ENCODE data around the gene FAM3C.
"Not testable (repeated sequence)": the region's sequence is repeated elsewhere in the genome, so short reads cannot be mapped to it uniquely, and the experiment has no call there.

The FAM3C gene

DNA sequence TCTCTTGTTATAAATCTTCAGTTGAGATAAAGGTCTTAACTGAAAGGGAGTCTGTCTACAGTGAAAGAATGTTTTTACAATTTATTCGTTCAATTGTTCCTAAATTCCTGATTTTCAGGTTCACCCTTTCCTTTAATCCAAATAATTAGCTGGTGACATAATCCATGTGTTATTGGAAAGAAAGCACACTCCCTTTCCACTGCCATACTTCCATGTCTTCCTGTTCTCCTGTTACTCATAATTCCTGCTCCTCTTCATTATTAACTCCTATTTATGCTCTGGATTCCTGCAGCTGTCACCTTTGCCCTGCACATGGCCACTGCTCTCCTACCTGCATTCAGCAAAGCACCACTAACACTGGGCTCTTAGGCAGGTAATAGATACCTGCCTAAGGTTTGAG, 40.0 kb upstream of the FAM3C start:
- Histone ChIP-seq H3K9ac (ENCODE audit: low read length) (no peak overlapping the region), H3K4me3 (ENCODE audit: low read length) (no peak overlapping the region), H2AFZ (ENCODE audit: low read length) (no peak overlapping the region), H3K27me3 (replicated peaks; ENCODE audit: insufficient read depth, low read length) (no peaks in the 10 kb centered on the region), H3K9me3 (replicated peaks; ENCODE audit: insufficient read depth, low read length) (no peaks in the 10 kb centered on the region), H3F3A (ENCODE audit: insufficient read depth, low read length) (peaks cover 23% of the 10 kb centered on the region), H3K36me3 (replicated peaks; ENCODE audit: insufficient read depth, low read length) (no peaks in the 10 kb centered on the region), H3K4me2 (ENCODE audit: low read depth, low read length) (no peak overlapping the region), H3K4me1 (ENCODE audit: low read length) (peaks cover 40% of the 10 kb centered on the region), H3K9me2 (replicated peaks; ENCODE audit: insufficient read depth, low read length) (no peaks in the 10 kb centered on the region), H3K79me2 (ENCODE audit: low read length) (no peaks in the 10 kb centered on the region), H3K27ac (ENCODE audit: low read length) (no peak overlapping the region), H4K20me1 (ENCODE audit: insufficient read depth, low read length) (no peaks in the 10 kb centered on the region)
- TF ChIP-seq, protein P1, sequence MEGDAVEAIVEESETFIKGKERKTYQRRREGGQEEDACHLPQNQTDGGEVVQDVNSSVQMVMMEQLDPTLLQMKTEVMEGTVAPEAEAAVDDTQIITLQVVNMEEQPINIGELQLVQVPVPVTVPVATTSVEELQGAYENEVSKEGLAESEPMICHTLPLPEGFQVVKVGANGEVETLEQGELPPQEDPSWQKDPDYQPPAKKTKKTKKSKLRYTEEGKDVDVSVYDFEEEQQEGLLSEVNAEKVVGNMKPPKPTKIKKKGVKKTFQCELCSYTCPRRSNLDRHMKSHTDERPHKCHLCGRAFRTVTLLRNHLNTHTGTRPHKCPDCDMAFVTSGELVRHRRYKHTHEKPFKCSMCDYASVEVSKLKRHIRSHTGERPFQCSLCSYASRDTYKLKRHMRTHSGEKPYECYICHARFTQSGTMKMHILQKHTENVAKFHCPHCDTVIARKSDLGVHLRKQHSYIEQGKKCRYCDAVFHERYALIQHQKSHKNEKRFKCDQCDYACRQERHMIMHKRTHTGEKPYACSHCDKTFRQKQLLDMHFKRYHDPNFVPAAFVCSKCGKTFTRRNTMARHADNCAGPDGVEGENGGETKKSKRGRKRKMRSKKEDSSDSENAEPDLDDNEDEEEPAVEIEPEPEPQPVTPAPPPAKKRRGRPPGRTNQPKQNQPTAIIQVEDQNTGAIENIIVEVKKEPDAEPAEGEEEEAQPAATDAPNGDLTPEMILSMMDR (IDR thresholded peaks at IDR 0.05; ENCODE audit: low read length), result no peak
- TF ChIP-seq EZH2phosphoT487 (IDR thresholded peaks at IDR 0.05; ENCODE audit: low read length) (no peak), EZH2 (optimal IDR thresholded peaks at IDR 0.05; ENCODE audit: low read depth, low read length) (no peak)
- DNase-seq, result no peak

DNA sequence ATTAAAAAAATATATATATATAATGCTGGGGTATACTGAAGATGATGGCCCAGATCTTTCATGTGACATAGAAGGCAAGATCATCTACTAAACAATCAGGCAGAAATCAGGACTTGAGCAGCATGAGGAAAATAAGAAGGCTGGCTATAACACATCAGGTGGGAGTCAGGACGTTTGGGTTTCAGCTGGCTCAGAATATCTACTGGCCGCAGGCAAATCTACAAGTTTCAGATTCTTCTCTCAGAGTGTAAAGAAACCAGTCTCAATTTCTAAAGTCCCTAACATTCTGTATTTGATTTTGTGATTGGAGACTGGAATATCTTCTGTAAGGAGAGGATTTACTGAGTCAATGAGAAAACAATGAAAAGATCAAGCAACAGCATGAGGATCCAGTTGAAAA, 37.7 kb upstream of the FAM3C start:
- no peaks in the 10 kb centered on the region for H4K20me1 ChIP-seq (ENCODE audit: insufficient read depth, low read length)
- H2AFZ ChIP-seq (ENCODE audit: low read length), result peak overlapping the region; percentile 26
- peaks cover 23% of the 10 kb centered on the region for H3F3A ChIP-seq (ENCODE audit: insufficient read depth, low read length)
- no peaks in the 10 kb centered on the region for H3K79me2 ChIP-seq (ENCODE audit: low read length)
- H3K9me2 ChIP-seq (replicated peaks; ENCODE audit: insufficient read depth, low read length), result no peaks in the 10 kb centered on the region
- H3K4me3 ChIP-seq (ENCODE audit: low read length), result peak overlapping the region; percentile 1; the same call in 1 of the 2 replicates
- TF ChIP-seq EZH2phosphoT487 (IDR thresholded peaks at IDR 0.05; ENCODE audit: low read length) (no peak), EZH2 (optimal IDR thresholded peaks at IDR 0.05; ENCODE audit: low read depth, low read length) (no peak)
- TF ChIP-seq, protein P1 (IDR thresholded peaks at IDR 0.05; ENCODE audit: low read length), result no peak
- H3K4me2 ChIP-seq (ENCODE audit: low read depth, low read length), result peak overlapping the region; percentile 39
- H3K36me3 ChIP-seq (replicated peaks; ENCODE audit: insufficient read depth, low read length), result no peaks in the 10 kb centered on the region
- H3K4me1 ChIP-seq (ENCODE audit: low read length), result peaks cover 36% of the 10 kb centered on the region
- no peaks in the 10 kb centered on the region for H3K27me3 ChIP-seq (replicated peaks; ENCODE audit: insufficient read depth, low read length)
- DNase-seq, result peak; percentile 78
- H3K27ac ChIP-seq (ENCODE audit: low read length), result peak overlapping the region; percentile 59
- no peaks in the 10 kb centered on the region for H3K9me3 ChIP-seq (replicated peaks; ENCODE audit: insufficient read depth, low read length)
- H3K9ac ChIP-seq (ENCODE audit: low read length), result no peak overlapping the region; the same call in 1 of the 2 replicates

DNA sequence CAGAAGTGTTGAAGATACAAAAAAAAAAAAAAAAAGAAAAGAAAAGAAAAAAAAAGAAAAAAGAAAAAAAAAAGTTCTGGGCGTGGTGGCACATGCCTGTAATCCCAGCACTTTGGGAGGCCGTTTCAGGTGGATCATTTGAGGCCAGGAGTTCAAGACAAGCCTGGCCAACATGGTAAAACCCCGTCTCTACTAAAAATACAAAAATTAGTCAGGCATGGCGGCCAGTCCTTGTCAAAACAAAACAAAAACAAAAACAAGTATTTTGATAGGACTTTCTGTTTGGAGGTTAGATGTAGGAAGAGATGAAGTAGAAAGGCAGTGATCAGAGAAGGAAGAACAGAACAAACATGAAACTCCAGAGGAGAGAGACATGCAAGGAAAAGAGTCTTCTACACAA, 36.4 kb upstream of the FAM3C start:
- not testable (repeated sequence) for H3K4me2 ChIP-seq (ENCODE audit: low read depth, low read length); H3K27ac ChIP-seq (ENCODE audit: low read length); H3K27me3 ChIP-seq (replicated peaks; ENCODE audit: insufficient read depth, low read length); H3K9ac ChIP-seq (ENCODE audit: low read length); H4K20me1 ChIP-seq (ENCODE audit: insufficient read depth, low read length); H3K9me3 ChIP-seq (replicated peaks; ENCODE audit: insufficient read depth, low read length); H3K36me3 ChIP-seq (replicated peaks; ENCODE audit: insufficient read depth, low read length); H2AFZ ChIP-seq (ENCODE audit: low read length); H3K4me3 ChIP-seq (ENCODE audit: low read length); H3K79me2 ChIP-seq (ENCODE audit: low read length); H3K9me2 ChIP-seq (replicated peaks; ENCODE audit: insufficient read depth, low read length); DNase-seq
- Histone ChIP-seq H3F3A (ENCODE audit: insufficient read depth, low read length) (peaks cover 16% of the 10 kb centered on the region), H3K4me1 (ENCODE audit: low read length) (peaks cover 29% of the 10 kb centered on the region)

DNA sequence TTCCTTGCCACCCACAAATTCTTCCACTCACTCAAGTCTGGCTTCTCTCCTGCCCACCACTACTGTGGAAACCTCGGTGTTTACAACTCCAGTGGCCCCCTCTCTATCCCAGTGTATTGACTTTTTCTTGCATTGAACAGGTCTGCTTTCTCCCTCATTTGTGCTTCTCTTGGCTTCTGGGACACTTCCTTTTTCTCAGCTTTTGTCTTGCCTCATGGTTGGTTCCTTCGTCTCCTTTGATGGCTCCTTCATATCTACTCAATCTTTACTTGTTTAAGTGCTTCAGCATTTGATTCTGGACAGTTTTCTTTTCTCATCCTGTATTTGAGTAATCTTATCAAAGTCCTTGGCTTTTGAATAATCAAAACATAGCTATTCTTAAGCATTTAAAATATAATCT, 35.9 kb upstream of the FAM3C start:
- Histone ChIP-seq H3K9me3 (replicated peaks; ENCODE audit: insufficient read depth, low read length) (no peaks in the 10 kb centered on the region), H3K4me3 (ENCODE audit: low read length) (no peak overlapping the region), H3K9ac (ENCODE audit: low read length) (no peak overlapping the region), H3K9me2 (replicated peaks; ENCODE audit: insufficient read depth, low read length) (no peaks in the 10 kb centered on the region), H3K79me2 (ENCODE audit: low read length) (no peaks in the 10 kb centered on the region), H3K27me3 (replicated peaks; ENCODE audit: insufficient read depth, low read length) (no peaks in the 10 kb centered on the region), H3K27ac (ENCODE audit: low read length) (no peak overlapping the region), H3K4me1 (ENCODE audit: low read length) (peaks cover 24% of the 10 kb centered on the region), H4K20me1 (ENCODE audit: insufficient read depth, low read length) (no peaks in the 10 kb centered on the region), H3F3A (ENCODE audit: insufficient read depth, low read length) (peaks cover 16% of the 10 kb centered on the region), H2AFZ (ENCODE audit: low read length) (no peak overlapping the region), H3K36me3 (replicated peaks; ENCODE audit: insufficient read depth, low read length) (no peaks in the 10 kb centered on the region), H3K4me2 (ENCODE audit: low read depth, low read length) (no peak overlapping the region)
- no peak for DNase-seq
- no peak for TF ChIP-seq EZH2phosphoT487 (IDR thresholded peaks at IDR 0.05; ENCODE audit: low read length)
- TF ChIP-seq EZH2 (optimal IDR thresholded peaks at IDR 0.05; ENCODE audit: low read depth, low read length), result no peak

All from MM.1S (cell line).